HL-60/S4 (cell line): Measurements from ENCODE around the gene SFXN1.

ENCODE experiments used
- in situ Hi-C: fragments of 300-500 bp; cut with MboI; formaldehyde crosslinking; loops from 2 replicates; pipeline ENCODE4 v1.14.3; 2022; ENCODE audit warnings: low sequenced_read_pairs

SFXN1 gene

DNA sequence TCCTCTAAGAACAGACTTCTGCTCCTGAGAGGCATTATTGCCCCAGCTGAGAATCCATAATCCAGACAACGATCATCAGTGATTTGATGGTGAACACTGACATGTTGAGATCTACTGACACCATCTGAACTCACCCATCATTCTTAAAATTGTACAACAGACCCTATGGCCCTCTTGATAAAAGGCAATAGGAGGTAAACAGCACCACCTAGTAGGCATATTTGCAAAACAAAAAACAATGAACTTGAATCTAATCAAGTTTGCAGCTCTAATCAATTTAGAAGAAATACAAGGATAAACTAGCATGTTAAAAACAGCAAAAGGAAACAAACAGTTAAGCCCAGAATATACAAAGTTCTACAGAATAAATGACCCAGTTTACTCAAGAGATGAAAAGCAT, 89.6 kb downstream of the SFXN1 start:
- in situ Hi-C loops, result no loop called here

- in situ Hi-C loops, result no loop called here
Observed at GRCh38 chr5:175569701-175570100, 91.3 kb downstream of the SFXN1 start.

- in situ Hi-C loops, result no loop called here
Observed at GRCh38 chr5:175572886-175573285, 94.5 kb downstream of the SFXN1 start.

- in situ Hi-C loops, result no loop called here
Observed at GRCh38 chr5:175573493-175574269, 95.3 kb downstream of the SFXN1 start.

DNA sequence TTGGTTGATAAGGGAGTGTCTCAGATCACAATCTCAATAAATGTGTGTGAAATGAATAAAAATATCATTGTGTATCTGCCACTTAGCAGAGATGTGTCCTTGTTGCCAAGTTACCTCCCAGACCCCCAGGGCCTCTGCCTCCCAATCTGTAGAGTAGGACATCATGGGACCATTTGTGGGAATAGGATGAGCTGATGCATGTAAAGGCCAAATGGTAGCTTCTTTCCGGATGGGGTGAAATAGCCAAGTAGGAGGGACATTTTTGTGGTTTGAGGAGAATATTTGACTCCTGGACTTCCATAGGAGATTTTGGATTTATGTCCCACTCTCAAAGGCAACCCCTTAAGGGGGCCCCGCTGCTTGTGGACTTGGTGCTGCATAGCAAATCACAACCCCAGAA, 96.9 kb downstream of the SFXN1 start:
- in situ Hi-C loops, result no loop called here

DNA sequence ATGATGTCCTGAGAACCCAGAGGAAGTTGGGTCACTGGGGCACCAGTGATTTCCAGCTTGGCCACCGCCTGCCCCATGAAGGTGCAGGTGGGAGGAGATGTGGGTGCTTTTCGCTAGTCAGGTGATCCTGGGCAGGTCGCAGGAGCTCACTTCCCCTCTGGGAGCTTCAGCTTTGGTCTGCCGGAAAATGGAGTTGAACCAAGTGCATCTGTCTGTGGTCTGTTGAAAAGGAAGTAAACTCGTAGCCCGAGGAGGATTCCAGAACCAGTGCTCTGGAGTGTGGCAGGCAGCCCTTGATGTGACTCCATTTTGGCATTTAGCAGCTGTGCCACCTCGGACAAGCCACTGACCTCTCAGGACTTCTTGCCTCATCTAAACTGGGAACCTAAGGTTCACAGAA, 97.7 kb downstream of the SFXN1 start:
- in situ Hi-C loops, result no loop called here

DNA sequence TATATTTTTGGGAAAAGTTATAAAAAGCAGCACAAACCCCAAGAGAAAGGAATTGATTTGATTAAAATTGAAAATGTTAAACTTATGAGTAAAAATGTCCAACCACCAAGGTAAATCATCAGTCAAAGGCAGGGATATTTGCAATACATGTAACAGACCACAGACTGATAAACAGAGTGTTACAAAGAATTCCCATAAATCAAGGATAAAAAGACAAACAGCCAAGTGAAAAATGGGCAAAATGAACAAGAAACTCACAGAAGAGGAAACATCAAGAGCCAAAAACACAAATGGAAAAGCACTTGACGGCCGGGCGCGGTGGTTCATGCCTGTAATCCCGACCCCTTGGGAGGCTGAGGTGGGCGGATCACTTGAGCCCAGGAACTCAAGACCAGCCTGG, 98.2 kb downstream of the SFXN1 start:
- in situ Hi-C loops, result no loop called here
